ENCODE measurements around the gene ISL2. TPM values are rescaled to one million over a fixed set of nuclear protein-coding genes. Genes with fewer than 3 reads are reported as not detected.

Gene ISL2
- polyA plus RNA-seq, 2 of the 4 experiments (the other 2 are of a cell fraction) = 2.6 to 3.2 TPM

GRCh38 chr15:76311100-76311953 lies 25.2 kb upstream of the ISL2 start, which contains the start of gene ETFA (continued):
- TF ChIP-seq POLR2AphosphoS2 (conservative IDR thresholded peaks at IDR 0.05; ENCODE audit: low read length) = no peak
- no peak for TF ChIP-seq CHD4 (IDR thresholded peaks at IDR 0.05; ENCODE audit: borderline replicate concordance)

GRCh38 chr15:76312540-76313174 lies 23.9 kb upstream of the ISL2 start:
- H3K4me1 ChIP-seq = peaks cover 56% of the 10 kb centered on the region
- FAIRE-seq (peak; percentile 86), ATAC-seq (peak; percentile 65 to 75), DNase-seq (ENCODE audit: low read depth in 1 of 2, low spot score in 1 of 2) (peak; percentile 81 to 97)
- POLR2A ChIA-PET = interaction anchor here (1.1 to 5.9 kb wide), 3 partner anchors 18 to 619 kb away, joined by 3 to 61 read pairs (median 4); partner anchors contain the start of genes ISL2 and RCN2
- H3K4me3 ChIP-seq = no peak overlapping the region
- H3K4me2 ChIP-seq = peak overlapping the region; percentile 82
- CTCF ChIA-PET = interaction anchor here (0.6 to 4.8 kb wide), 8 partner anchors 11 to 122 kb away, joined by 3 to 31 read pairs (median 7); no protein-coding TSS in a partner anchor
- H3K9me3 ChIP-seq = no peaks in the 10 kb centered on the region
- H3K27ac ChIP-seq = peak overlapping the region; percentile 87 to 94
- WGBS (ENCODE audit: missing lambda C conversion rate) = 16% methylated on average over 7 of the region's 7 CpGs
- TF ChIP-seq GATA3 (IDR thresholded peaks at IDR 0.05; ENCODE audit: borderline replicate concordance) (peak; percentile 92), PBX3 (IDR thresholded peaks at IDR 0.05) (peak; percentile 62; the same call in 1 of the 2 replicates), HOXB5 (CRISPR knock-in tag; IDR thresholded peaks at IDR 0.05) (peak; percentile 76), ZSCAN20 (CRISPR knock-in tag; IDR thresholded peaks at IDR 0.05) (0 out of 2 replicates have a peak, but pooled peaks have one; percentile 41), RAD21 (conservative IDR thresholded peaks at IDR 0.05 in 1 of 2, IDR thresholded peaks at IDR 0.05 in 1 of 2) (peak in 1 of 2 experiments; percentile 23; a peak in 2 of 5 replicates), EHF (CRISPR knock-in tag; IDR thresholded peaks at IDR 0.05) (peak; percentile 78), MAX (IDR thresholded peaks at IDR 0.05) (peak; percentile 90), ATOH8 (CRISPR knock-in tag; IDR thresholded peaks at IDR 0.05; ENCODE audit: low read depth) (peak; percentile 67; the same call in 1 of the 2 replicates), TP53 (CRISPR knock-in tag; IDR thresholded peaks at IDR 0.05) (no peak), SMC3 (IDR thresholded peaks at IDR 0.05) (peak; percentile 31; the same call in 2 of the 3 replicates), USF2 (IDR thresholded peaks at IDR 0.05) (no peak), FOSL2 (IDR thresholded peaks at IDR 0.05) (0 out of 2 replicates have a peak, but pooled peaks have one; percentile 15), FOSL2 (CRISPR knock-in tag; IDR thresholded peaks at IDR 0.05) (peak; percentile 94), MAFK (IDR thresholded peaks at IDR 0.05; ENCODE audit: partially characterized antibody) (peak; percentile 86), MYC (IDR thresholded peaks at IDR 0.05; ENCODE audit: borderline replicate concordance, low read length) (no peak), SREBF2 (IDR thresholded peaks at IDR 0.05) (no peak), FOXS1 (CRISPR knock-in tag; IDR thresholded peaks at IDR 0.05) (peak; percentile 25; the same call in 1 of the 2 replicates), HEYL (CRISPR knock-in tag; IDR thresholded peaks at IDR 0.05) (0 out of 2 replicates have a peak, but pooled peaks have one; percentile 20), CEBPB (IDR thresholded peaks at IDR 0.05) (peak in 1 of 2 experiments; percentile 85; a peak in 2 of 4 replicates), ZNF302 (CRISPR knock-in tag; IDR thresholded peaks at IDR 0.05) (0 out of 2 replicates have a peak, but pooled peaks have one; percentile 81), BCL3 (IDR thresholded peaks at IDR 0.05) (peak; percentile 68; the same call in 1 of the 3 replicates), HMGXB4 (CRISPR knock-in tag; IDR thresholded peaks at IDR 0.05; ENCODE audit: borderline replicate concordance) (no peak), RFX5 (IDR thresholded peaks at IDR 0.05) (no peak), JUN (IDR thresholded peaks at IDR 0.05) (peak; percentile 55 to 70; a peak in 2 of 5 replicates), ZC3H11A (IDR thresholded peaks at IDR 0.05) (no peak), E2F6 (IDR thresholded peaks at IDR 0.05; ENCODE audit: borderline replicate concordance, low read depth) (peak; percentile 33; the same call in 1 of the 2 replicates), KDM1A (IDR thresholded peaks at IDR 0.05; ENCODE audit: low read depth) (no peak), FOSB (CRISPR knock-in tag; IDR thresholded peaks at IDR 0.05) (0 out of 2 replicates have a peak, but pooled peaks have one; percentile 6)
